Measurements from ENCODE around the gene GAL3ST1.
"Not testable (repeated sequence)": the region's sequence is repeated elsewhere in the genome, so short reads cannot be mapped to it uniquely, and the experiment has no call there.

Gene GAL3ST1

GRCh38 chr22:30565341-30565740, 9.1 kb downstream of the GAL3ST1 start:
- no peak for DNase-seq (ENCODE audit: low read depth)
- TF ChIP-seq CTCF (IDR thresholded peaks at IDR 0.05; ENCODE audit: control insufficient read depth, extremely low read depth, insufficient read depth), result no peak
- no peak overlapping the region for H3K4me3 ChIP-seq (ENCODE audit: low read depth, low read length)

DNA sequence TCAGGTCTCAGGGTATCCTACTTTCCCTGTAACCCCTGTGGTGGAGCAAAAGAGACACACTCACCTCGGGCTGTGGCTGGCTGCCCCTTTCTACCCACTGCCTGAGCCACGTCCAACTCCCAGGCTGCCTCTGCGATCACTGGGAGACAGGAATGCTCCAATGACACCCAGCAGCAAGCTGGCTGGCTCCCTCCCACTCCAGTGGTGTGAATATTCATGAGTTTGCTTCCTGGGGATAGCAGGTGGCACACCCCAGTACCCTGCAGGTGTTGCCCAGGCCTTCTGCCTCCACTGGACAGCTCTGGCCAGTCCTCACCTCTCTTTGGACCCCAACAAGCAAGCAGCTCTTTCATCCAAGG, 9.7 kb downstream of the GAL3ST1 start:
- no peak overlapping the region for H3K4me3 ChIP-seq (ENCODE audit: low read depth, low read length)
- DNase-seq (ENCODE audit: low read depth), result no peak
- TF ChIP-seq CTCF (IDR thresholded peaks at IDR 0.05; ENCODE audit: control insufficient read depth, extremely low read depth, insufficient read depth), result no peak

- H3K4me3 ChIP-seq (ENCODE audit: low read depth, low read length), result no peak overlapping the region
- TF ChIP-seq CTCF (IDR thresholded peaks at IDR 0.05; ENCODE audit: control insufficient read depth, extremely low read depth, insufficient read depth), result no peak
- DNase-seq (ENCODE audit: low read depth), result no peak
Observed at GRCh38 chr22:30564045-30564760, 10.3 kb downstream of the GAL3ST1 start.

- no peak overlapping the region for H3K4me3 ChIP-seq (ENCODE audit: low read depth, low read length)
- TF ChIP-seq CTCF (IDR thresholded peaks at IDR 0.05; ENCODE audit: control insufficient read depth, extremely low read depth, insufficient read depth), result no peak
- DNase-seq (ENCODE audit: low read depth), result no peak
Observed at GRCh38 chr22:30562366-30562765, 12.1 kb downstream of the GAL3ST1 start.

- no peak for TF ChIP-seq CTCF (IDR thresholded peaks at IDR 0.05; ENCODE audit: control insufficient read depth, extremely low read depth, insufficient read depth)
- no peak overlapping the region for H3K4me3 ChIP-seq (ENCODE audit: low read depth, low read length)
- no peak for DNase-seq (ENCODE audit: low read depth)
Observed at GRCh38 chr22:30561402-30562189, 12.9 kb downstream of the GAL3ST1 start.

GRCh38 chr22:30560643-30561202, 13.7 kb downstream of the GAL3ST1 start:
- DNase-seq (ENCODE audit: low read depth); H3K4me3 ChIP-seq (ENCODE audit: low read depth, low read length): not testable (repeated sequence)

DNA sequence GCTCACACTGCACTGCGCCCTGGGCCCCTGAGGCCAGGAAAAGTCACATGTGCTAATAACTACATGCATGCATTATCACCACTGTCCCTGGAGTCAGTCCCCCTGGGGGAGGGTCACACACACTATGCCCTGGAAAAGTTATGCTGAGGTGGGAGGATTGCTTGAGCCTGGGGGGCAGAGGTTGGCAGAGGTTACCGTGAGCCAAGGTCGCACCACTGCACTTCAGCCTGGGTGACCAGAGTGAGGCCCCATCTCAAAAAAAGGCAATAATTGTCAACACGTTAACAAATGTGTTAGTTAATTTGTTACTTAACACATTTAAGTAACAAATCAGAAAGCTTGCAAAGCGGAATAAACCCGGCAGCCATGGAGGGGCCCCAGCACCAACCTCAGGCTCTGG, 14.6 kb downstream of the GAL3ST1 start:
- TF ChIP-seq CTCF (IDR thresholded peaks at IDR 0.05; ENCODE audit: control insufficient read depth, extremely low read depth, insufficient read depth), result no peak
- no peak overlapping the region for H3K4me3 ChIP-seq (ENCODE audit: low read depth, low read length)
- no peak for DNase-seq (ENCODE audit: low read depth)
